ENCODE measurements around the gene OR2M7. TPM values are rescaled to one million over a fixed set of nuclear protein-coding genes. Genes with fewer than 3 reads are reported as not detected.

Gene OR2M7, protein sequence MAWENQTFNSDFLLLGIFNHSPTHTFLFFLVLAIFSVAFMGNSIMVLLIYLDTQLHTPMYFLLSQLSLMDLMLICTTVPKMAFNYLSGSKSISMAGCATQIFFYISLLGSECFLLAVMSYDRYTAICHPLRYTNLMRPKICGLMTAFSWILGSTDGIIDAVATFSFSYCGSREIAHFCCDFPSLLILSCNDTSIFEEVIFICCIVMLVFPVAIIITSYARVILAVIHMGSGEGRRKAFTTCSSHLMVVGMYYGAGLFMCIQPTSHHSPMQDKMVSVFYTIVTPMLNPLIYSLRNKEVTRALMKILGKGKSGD
- not detected for total RNA-seq

DNA sequence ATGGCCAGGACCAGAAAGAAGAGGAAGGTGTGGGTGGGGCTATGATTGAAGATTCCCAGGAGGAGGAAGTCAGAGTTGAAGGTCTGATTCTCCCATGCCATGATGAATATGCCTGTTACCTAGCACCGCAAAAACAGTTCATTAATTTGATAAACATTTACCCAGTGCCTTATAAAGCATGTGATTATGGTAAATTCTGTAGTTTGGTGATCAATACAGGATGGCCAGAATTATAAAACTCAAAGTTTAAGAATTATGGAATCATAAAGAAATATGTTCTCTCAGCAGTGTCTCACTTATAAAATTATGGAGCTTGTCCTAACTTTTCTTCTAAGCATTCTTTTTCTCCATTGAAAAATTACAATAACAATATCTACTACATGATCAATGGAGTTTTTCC, at the start of gene OR2M7:
OR2M7 (minus strand) TSS at position 101 of the 400 bp plus-strand sequence; CDS start at position 101, 0 bp downstream.
- H3K9me3 ChIP-seq, result no peaks in the 10 kb centered on the region
- H3K27ac ChIP-seq, result no peak within 1 kb of the TSS
- DNase-seq (ENCODE audit: low spot score in 2 of 2), result no peak
- no peaks in the 10 kb centered on the region for H3K36me3 ChIP-seq
- 94 to 100% methylated on average over 1 of the region's 1 CpG for WGBS, 2 donors
- H3K27me3 ChIP-seq, result no peaks in the 10 kb centered on the region
- no peak within 1 kb of the TSS for H3K4me3 ChIP-seq
- no peaks in the 10 kb centered on the region for H3K4me1 ChIP-seq
- TF ChIP-seq, protein P1, sequence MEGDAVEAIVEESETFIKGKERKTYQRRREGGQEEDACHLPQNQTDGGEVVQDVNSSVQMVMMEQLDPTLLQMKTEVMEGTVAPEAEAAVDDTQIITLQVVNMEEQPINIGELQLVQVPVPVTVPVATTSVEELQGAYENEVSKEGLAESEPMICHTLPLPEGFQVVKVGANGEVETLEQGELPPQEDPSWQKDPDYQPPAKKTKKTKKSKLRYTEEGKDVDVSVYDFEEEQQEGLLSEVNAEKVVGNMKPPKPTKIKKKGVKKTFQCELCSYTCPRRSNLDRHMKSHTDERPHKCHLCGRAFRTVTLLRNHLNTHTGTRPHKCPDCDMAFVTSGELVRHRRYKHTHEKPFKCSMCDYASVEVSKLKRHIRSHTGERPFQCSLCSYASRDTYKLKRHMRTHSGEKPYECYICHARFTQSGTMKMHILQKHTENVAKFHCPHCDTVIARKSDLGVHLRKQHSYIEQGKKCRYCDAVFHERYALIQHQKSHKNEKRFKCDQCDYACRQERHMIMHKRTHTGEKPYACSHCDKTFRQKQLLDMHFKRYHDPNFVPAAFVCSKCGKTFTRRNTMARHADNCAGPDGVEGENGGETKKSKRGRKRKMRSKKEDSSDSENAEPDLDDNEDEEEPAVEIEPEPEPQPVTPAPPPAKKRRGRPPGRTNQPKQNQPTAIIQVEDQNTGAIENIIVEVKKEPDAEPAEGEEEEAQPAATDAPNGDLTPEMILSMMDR (IDR thresholded peaks at IDR 0.05), result no peak
- TF ChIP-seq POLR2A (IDR thresholded peaks at IDR 0.05) (no peak), EP300 (IDR thresholded peaks at IDR 0.05) (no peak)

DNA sequence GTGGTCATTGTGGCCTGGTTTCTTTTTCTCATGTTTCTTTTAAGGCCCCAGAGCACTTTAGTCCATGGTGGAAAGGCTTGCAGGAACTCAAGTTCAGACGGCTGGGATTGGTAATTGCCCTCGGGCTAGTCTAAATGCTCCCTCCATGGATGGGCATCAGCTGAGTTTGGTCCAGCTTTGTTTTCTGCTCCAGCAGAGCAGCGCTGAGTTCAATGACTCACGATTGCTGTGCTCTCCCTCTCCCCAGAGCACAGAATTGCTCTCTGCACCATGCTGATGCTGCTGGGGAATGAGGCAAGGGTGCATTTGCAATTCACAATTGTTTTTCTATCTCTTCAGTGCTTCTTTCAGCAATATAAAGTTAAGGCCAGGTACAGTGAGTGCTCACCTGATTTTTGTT, 49.4 kb upstream of the OR2M7 start:
- Histone ChIP-seq H3K4me3 (no peak overlapping the region), H3K27ac (no peak overlapping the region), H3K9me3 (peaks cover 0 to 4% (median 0%) of the 10 kb centered on the region in 4 donors), H3K27me3 (no peaks in the 10 kb centered on the region), H3K36me3 (no peaks in the 10 kb centered on the region), H3K4me1 (no peaks in the 10 kb centered on the region)
- no peak for TF ChIP-seq POLR2A (IDR thresholded peaks at IDR 0.05)
- TF ChIP-seq EP300 (IDR thresholded peaks at IDR 0.05), result no peak
- TF ChIP-seq, protein P1 (IDR thresholded peaks at IDR 0.05), result no peak
- DNase-seq (ENCODE audit: low spot score in 2 of 2), result no peak
- WGBS, 2 donors, result 54 to 58% methylated on average over 4 of the region's 4 CpGs

DNA sequence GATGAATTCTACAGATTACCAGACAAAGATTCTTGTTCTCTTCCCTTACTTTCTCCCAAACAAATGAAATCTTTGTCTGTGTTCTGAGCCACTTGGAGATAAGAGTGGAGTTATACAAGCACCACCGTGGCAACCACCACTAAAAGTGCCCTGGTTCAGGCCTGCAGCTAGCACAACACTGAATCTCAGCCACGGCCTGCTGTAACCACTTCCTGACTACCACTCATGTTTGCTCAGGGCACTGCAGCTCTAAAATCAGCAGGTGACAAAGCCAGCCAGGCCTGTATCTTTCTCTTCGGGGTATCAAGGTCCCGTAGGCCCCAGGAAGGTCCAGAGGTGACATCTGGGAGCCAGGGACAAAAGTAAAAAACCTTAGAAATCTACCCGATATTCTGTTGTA, 48.0 kb upstream of the OR2M7 start:
- Histone ChIP-seq H3K4me3 (no peak overlapping the region), H3K27ac (no peak overlapping the region), H3K36me3 (no peaks in the 10 kb centered on the region), H3K4me1 (no peaks in the 10 kb centered on the region), H3K9me3 (peaks cover 0 to 4% (median 0%) of the 10 kb centered on the region in 4 donors), H3K27me3 (no peaks in the 10 kb centered on the region)
- 72 to 83% methylated on average over 5 of the region's 5 CpGs for WGBS, 2 donors
- no peak for TF ChIP-seq POLR2A (IDR thresholded peaks at IDR 0.05)
- TF ChIP-seq EP300 (IDR thresholded peaks at IDR 0.05), result no peak
- TF ChIP-seq, protein P1 (IDR thresholded peaks at IDR 0.05), result no peak
- DNase-seq (ENCODE audit: low spot score in 2 of 2), result no peak

DNA sequence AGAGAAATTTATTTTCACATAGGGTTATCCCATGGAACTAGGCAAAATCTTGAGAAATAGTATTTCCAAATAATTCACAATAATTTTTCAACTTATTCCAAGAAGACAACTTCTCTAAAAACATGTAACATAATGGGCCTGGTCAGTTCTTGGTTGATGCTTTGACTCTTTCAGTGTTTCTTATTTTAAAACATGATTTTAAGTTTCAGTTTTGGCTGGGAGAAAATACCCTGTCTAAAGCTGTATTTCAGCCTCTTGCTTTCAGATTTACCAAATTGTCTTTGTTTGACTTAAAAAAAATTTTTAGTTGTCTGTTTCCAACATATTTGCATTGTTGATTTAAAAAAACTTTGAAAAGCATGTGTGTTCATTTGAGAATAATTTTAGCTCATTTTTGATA, 42.2 kb upstream of the OR2M7 start:
- Histone ChIP-seq H3K4me1 (no peaks in the 10 kb centered on the region), H3K9me3 (peaks cover 0 to 6% (median 0%) of the 10 kb centered on the region in 4 donors), H3K27me3 (no peaks in the 10 kb centered on the region), H3K27ac (no peak overlapping the region), H3K4me3 (no peak overlapping the region), H3K36me3 (no peaks in the 10 kb centered on the region)
- no peak for TF ChIP-seq EP300 (IDR thresholded peaks at IDR 0.05)
- TF ChIP-seq, protein P1 (IDR thresholded peaks at IDR 0.05), result no peak
- no peak for TF ChIP-seq POLR2A (IDR thresholded peaks at IDR 0.05)
- no peak for DNase-seq (ENCODE audit: low spot score in 2 of 2)

DNA sequence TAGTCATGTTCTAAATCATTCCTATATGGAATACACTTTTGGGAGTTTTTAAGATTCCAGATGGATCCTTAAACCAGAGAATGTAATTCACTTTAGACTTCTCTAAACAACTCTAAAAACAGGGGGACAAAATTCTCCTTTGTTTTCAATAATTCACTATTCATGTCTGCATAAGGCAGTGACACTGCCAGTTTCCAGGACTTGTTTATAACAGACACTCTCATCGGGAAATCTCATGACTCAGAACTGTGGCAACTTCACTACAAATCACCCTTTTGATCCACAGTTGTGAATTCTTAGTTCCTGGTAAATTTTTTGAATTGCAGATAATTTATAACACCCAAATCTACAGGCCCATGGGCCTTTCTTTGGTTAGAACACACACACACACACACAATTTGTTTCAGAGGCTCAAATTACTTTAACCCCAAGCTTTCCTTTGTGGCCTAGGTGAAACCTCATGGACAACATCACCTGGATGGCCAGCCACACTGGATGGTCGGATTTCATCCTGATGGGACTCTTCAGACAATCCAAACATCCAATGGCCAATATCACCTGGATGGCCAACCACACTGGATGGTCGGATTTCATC, 36.9 kb upstream of the OR2M7 start, which contains the start of gene OR2T4:
OR2T4 (plus strand) TSS at position 545 of the 595 bp plus-strand sequence; CDS start at position 545, 0 bp downstream.
- peaks cover 0 to 6% (median 0%) of the 10 kb centered on the region in 4 donors for H3K9me3 ChIP-seq
- TF ChIP-seq, protein P1 (IDR thresholded peaks at IDR 0.05), result no peak
- TF ChIP-seq POLR2A (IDR thresholded peaks at IDR 0.05) (no peak), EP300 (IDR thresholded peaks at IDR 0.05) (no peak)
- no peak within 1 kb of the TSS for H3K4me3 ChIP-seq
- DNase-seq (ENCODE audit: low spot score in 2 of 2), result no peak
- H3K4me1 ChIP-seq, result no peaks in the 10 kb centered on the region
- H3K36me3 ChIP-seq, result no peaks in the 10 kb centered on the region
- WGBS, 2 donors, result 39 to 48% methylated on average over 3 of the region's 3 CpGs
- H3K27ac ChIP-seq, result peak within 1 kb of the TSS in 1 of 4 donors; percentile 77
- no peaks in the 10 kb centered on the region for H3K27me3 ChIP-seq
